Activated naive CD4-positive, alpha-beta T cell treated with anti-CD3 and anti-CD28 coated beads, Interleukin-2, amount 50 U/mL, for 24 hours (primary cell): ENCODE measurements around the gene ATP9A.
"Not testable (repeated sequence)": the region's sequence is repeated elsewhere in the genome, so short reads cannot be mapped to it uniquely, and the experiment has no call there.

Source experiments
- H3K27ac Mint-ChIP-seq: one replicate; pipeline ENCODE4 v1.8.0; 2021; ENCODE audit warnings: mild to moderate bottlenecking, mixed read lengths
- H3K27me3 Mint-ChIP-seq: one replicate; pipeline ENCODE4 v1.8.0; 2021; ENCODE audit warnings: mixed read lengths
- H3K36me3 Mint-ChIP-seq: one replicate; pipeline ENCODE4 v1.8.0; 2021; ENCODE audit warnings: mixed read lengths
- H3K4me1 Mint-ChIP-seq: one replicate; pipeline ENCODE4 v1.8.0; 2021; ENCODE audit warnings: mixed read lengths
- H3K4me3 Mint-ChIP-seq: one replicate; pipeline ENCODE4 v1.8.0; 2021; ENCODE audit warnings: mild to moderate bottlenecking, mixed read lengths
- H3K9me3 Mint-ChIP-seq: one replicate; pipeline ENCODE4 v1.8.0; 2021; ENCODE audit warnings: mixed read lengths

ATP9A gene

DNA sequence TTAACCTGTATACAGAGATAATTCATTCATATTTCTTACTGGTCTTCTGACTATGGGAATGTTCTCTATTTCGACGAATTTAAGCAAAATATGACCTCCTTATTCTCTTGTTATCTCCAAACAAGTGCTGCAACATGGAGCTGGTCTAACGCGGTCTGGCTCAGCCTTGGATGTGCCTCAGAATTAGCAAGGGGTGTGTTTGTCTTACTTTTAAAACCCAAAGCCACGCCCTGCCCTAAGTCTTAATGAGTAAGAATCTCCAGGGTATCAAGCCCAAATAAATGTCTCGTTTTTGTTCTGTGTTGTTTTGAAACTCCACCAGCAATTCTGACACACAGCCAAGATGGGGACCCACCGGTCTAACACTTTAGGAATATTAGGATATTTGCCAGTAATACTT lies 99.2 kb downstream of the ATP9A start:
- no peak overlapping the region for H3K27ac Mint-ChIP-seq
- no peaks in the 10 kb centered on the region for H3K36me3 Mint-ChIP-seq
- no peak overlapping the region for H3K4me3 Mint-ChIP-seq
- peaks cover 11% of the 10 kb centered on the region for H3K4me1 Mint-ChIP-seq
- H3K9me3 Mint-ChIP-seq, result no peaks in the 10 kb centered on the region
- no peaks in the 10 kb centered on the region for H3K27me3 Mint-ChIP-seq

DNA sequence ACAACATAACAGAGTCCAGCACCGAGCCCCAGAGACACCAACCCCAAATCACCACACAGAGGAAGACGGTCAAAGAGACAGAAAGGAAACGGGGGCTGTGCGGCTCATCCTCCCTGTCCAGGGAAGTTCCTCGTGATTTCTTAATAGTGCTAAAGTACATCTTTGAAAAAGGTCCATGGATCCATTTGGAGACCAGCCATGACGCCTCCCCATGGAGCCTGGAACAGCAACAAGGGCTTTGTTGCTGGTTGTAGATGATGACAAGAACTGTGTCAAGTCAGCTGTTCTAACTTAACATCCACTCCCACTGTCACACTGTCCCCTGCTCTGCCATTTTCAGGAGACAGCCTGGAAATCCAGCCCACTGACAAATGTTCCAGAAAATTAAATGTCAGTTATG lies 99.7 kb downstream of the ATP9A start:
- H3K4me3 Mint-ChIP-seq, result no peak overlapping the region
- H3K27ac Mint-ChIP-seq, result no peak overlapping the region
- peaks cover 11% of the 10 kb centered on the region for H3K4me1 Mint-ChIP-seq
- no peaks in the 10 kb centered on the region for H3K27me3 Mint-ChIP-seq
- no peaks in the 10 kb centered on the region for H3K36me3 Mint-ChIP-seq
- H3K9me3 Mint-ChIP-seq, result no peaks in the 10 kb centered on the region

DNA sequence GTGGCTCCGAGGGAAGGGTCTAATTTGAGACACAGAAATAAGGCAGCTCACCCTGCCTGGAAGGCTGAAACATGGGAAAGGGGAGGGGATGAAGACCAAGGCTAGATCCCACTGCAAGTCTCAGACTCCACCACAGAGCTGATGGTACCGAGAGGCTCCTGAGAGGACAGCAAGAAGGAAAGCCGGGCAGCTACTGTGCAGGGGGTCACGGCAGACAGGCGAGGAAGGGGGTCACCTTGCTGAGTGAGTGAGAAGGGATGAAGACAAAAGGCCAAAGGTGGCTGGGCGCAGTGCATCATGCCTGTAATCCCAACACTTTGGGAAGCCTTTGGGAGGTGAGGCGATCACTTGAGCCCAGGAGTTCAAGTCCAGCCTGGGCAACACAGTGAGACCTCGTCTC lies 100.7 kb downstream of the ATP9A start:
- Mint-ChIP-seq H3K27me3 (no peaks in the 10 kb centered on the region), H3K9me3 (no peaks in the 10 kb centered on the region), H3K4me1 (peaks cover 11% of the 10 kb centered on the region), H3K36me3 (no peaks in the 10 kb centered on the region), H3K27ac (no peak overlapping the region), H3K4me3 (no peak overlapping the region)

DNA sequence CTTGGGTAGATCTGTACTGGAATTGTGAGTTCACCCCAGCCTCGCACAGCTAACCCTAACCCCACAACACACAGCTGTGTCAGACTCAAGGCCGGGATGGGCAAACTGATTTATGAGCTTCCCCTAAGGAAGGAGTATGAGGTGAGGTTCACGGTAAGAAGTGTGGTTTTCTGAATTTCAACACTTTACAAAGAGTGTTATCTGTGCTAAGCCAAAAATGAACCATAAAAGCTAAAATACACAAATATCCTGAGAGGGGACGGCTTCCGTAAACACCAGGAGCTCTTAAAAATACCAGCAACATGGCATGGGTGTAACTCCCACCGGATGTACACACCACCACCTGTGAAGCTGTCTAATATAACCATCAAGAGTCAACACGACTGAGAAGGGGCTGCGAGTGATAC lies 101.2 kb downstream of the ATP9A start:
- H3K27me3 Mint-ChIP-seq, result no peaks in the 10 kb centered on the region
- H3K4me1 Mint-ChIP-seq, result peaks cover 13% of the 10 kb centered on the region
- no peaks in the 10 kb centered on the region for H3K9me3 Mint-ChIP-seq
- peak overlapping the region; percentile 38 for H3K27ac Mint-ChIP-seq
- no peaks in the 10 kb centered on the region for H3K36me3 Mint-ChIP-seq
- H3K4me3 Mint-ChIP-seq, result peak overlapping the region; percentile 23

DNA sequence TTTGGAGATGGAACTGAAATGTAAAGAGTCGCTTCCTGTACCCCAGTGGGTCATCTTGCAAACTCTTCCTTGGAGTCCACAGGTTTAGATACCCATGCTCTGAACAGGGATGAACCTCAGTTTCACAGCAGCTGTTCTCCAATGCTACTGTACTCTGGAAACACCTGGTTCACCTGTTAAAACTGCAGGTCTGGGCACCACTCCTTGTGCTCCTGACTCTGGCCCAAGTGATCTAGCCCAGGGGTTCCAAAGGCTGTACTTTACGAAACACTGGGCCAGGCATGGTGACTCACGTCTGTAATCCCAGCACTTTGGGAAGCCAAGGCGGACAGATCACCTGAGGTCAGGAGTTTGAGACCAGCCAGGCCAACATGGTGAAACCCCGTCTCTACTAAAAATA lies 102.1 kb downstream of the ATP9A start:
- no peaks in the 10 kb centered on the region for H3K9me3 Mint-ChIP-seq
- H3K4me3 Mint-ChIP-seq, result no peak overlapping the region
- no peaks in the 10 kb centered on the region for H3K27me3 Mint-ChIP-seq
- peaks cover 22% of the 10 kb centered on the region for H3K4me1 Mint-ChIP-seq
- no peak overlapping the region for H3K27ac Mint-ChIP-seq
- H3K36me3 Mint-ChIP-seq, result no peaks in the 10 kb centered on the region

DNA sequence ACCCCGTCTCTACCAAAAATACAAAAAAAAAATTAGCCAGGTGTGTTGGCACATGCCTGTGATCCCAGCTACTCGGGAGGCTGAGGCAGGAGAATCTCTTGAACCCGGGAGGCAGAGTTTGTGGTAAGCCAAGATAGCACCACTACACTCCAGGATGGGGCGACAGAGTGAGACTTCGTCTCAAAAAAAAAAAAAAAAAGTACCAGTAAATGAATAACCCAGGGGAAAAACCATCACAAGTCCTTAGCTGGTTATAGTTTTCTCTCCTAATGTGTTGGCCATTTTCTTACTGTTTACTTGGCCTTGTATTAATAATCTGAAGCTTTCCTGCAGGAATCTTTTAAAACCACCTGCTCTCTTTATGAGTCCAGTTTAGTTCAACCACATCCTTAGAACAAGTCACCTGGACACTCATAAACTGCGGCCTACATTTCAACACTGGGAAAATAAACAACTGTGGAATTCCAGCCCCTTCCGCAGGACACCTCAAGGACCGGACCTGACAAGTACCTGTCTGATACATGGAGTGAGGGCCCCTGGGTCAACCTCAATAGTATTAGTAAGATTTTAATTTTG lies 102.6 kb downstream of the ATP9A start:
- Mint-ChIP-seq H3K9me3 (no peaks in the 10 kb centered on the region), H3K4me3 (no peak overlapping the region), H3K27ac (no peak overlapping the region), H3K4me1 (peaks cover 25% of the 10 kb centered on the region), H3K27me3 (no peaks in the 10 kb centered on the region), H3K36me3 (no peaks in the 10 kb centered on the region)

DNA sequence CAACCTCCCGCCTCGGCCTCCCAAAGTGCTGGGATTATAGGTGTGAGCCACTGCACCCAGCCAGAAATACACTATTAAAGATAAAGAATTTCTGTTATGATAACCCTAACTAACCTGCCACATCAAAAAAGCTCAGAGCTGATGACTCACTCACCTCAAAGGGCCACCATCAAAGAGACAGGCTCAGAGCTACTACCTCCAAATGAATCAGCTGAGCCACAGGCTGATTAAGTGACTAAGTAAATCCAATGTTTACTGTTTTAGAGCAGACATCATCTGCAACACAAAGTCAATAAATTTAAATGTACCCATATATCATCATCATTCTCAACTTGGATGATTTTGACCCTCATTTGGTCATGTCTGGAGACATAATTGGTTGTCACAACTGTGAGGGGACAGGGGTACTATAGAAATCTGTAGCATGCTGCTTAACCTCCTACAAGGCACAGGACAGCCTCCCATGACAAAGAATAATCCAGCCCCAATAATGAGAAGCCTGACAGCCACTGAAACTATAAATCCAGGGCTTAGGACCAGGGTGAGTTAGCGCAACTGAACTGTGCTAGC lies 106.5 kb downstream of the ATP9A start:
- no peaks in the 10 kb centered on the region for H3K36me3 Mint-ChIP-seq
- no peaks in the 10 kb centered on the region for H3K27me3 Mint-ChIP-seq
- peak overlapping the region; percentile 26 for H3K27ac Mint-ChIP-seq

DNA sequence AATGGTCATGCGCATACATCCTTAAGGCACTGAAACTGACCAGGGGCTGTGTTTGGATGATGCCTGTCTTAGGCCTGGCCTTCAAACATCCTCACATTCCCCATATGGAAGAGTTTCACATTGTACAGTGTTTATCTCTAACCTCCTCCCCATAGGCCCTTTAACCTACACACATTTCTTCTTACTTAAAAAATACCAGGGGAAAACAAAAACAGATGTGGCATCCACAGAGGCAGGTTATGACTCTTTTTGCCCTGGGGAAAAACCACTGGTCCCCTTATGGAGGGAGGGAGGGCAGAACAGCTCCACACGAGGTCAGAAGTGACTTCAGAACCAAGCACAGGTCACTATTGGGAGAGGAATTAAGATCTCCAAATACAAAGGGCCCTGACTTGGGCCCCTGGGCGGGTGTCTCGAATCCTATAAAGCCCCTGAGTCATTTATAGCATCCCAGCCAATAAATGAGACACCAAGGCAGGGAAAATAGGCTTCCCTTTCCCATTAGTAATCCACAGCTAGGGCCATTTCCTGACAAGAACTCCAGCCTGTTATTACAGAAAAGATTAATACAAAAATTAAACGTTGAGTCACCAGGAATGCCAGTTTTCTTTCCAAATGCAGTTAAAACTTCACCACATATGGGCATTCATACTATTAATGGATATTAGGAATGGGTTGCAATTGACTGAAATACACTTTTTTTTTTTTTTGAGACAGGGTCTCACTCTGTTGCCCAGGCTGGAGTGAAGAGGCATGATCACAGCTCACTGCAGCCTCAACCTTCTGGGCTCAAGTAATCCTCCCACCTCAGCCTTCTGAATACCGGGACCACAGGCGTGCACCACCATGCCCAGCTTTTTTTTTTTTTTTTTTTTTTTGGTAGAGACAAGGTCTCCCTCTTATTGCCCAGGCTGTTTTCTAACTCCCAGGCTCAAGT lies 107.2 kb downstream of the ATP9A start:
- Mint-ChIP-seq H3K4me1 (peaks cover 15% of the 10 kb centered on the region), H3K9me3 (no peaks in the 10 kb centered on the region), H3K27ac (peak overlapping the region; percentile 26), H3K4me3 (no peak overlapping the region), H3K36me3 (no peaks in the 10 kb centered on the region), H3K27me3 (no peaks in the 10 kb centered on the region)

More for the DNA sequence above, 106.5 kb downstream of the ATP9A start:
- peaks cover 17% of the 10 kb centered on the region for H3K4me1 Mint-ChIP-seq
- H3K4me3 Mint-ChIP-seq, result no peak overlapping the region
- H3K9me3 Mint-ChIP-seq, result no peaks in the 10 kb centered on the region

DNA sequence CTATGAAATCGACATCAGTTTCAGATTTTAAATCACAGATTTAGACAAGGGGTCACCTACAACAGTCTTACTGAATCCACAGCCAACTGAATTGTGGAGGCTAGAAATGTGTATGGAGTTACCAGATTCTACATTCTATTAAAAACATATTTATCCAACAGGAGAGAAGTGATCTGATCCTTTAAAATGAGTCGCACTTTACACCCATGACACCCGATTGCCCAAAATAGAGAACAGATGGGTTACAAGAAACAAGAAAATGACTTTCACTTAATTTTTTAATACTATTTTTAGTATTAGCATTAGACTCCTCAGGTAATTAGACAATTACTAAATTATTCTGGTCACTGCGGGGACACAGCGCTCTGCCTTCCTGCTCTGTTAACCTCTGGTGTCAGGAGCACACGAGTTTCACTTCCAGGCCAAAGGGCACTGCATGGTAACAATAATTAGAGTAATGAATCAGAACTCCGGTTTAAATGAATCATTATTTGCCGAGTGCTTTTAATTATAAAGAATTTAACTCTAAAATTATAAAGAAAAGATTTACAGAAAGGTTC lies 108.6 kb downstream of the ATP9A start:
- Mint-ChIP-seq H3K36me3 (no peaks in the 10 kb centered on the region), H3K9me3 (no peaks in the 10 kb centered on the region), H3K4me3 (no peak overlapping the region), H3K4me1 (peaks cover 15% of the 10 kb centered on the region), H3K27me3 (no peaks in the 10 kb centered on the region), H3K27ac (no peak overlapping the region)

DNA sequence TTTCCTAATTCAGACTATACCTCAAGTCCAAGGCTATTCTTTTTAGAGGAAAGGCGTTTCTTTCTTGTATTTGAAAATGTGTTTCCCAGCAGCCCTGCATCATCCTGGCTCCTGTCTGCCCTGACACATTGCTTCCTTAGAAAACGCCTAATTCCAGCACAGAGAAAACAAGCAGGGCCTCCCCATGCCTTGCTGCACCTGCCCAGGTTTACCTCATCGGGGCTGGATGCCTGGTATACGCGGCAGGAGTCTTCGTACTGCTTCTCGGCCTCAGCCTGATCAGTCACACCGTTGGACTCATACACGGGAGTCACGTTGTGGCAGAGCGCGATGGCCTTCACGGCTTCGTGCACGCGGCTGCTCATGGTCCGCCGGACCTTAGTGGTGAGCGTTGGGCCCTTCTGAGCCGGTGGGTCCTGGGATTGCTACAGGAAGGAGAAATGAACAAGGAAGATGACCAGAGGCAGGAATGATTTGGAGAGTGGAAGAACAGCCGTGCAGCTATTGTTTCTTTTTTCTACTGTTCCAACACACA lies 111.4 kb downstream of the ATP9A start:
- no peak overlapping the region for H3K27ac Mint-ChIP-seq
- no peaks in the 10 kb centered on the region for H3K36me3 Mint-ChIP-seq
- peaks cover 11% of the 10 kb centered on the region for H3K4me1 Mint-ChIP-seq
- H3K27me3 Mint-ChIP-seq, result no peaks in the 10 kb centered on the region
- H3K4me3 Mint-ChIP-seq, result no peak overlapping the region
- no peaks in the 10 kb centered on the region for H3K9me3 Mint-ChIP-seq

DNA sequence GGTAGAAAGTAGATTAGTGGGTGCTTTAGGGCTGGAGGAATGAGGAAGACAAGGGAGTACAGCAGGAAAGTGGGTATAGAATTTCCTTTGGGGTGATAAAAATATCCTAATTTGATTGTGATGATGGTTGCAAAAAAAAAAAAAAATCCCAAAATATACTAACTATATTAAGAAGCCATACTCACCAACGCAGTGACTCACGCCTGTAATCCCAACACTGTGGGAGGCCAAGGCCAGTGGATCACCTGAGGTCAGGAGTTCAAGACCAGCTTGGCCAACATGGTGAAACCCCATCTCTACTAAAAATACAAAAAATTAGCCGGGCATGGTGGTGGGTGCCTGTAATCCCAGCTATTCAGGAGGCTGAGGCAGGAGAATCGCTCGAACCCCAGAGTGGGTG lies 112.1 kb downstream of the ATP9A start:
- H3K4me3 Mint-ChIP-seq, H3K36me3 Mint-ChIP-seq: not testable (repeated sequence)

DNA sequence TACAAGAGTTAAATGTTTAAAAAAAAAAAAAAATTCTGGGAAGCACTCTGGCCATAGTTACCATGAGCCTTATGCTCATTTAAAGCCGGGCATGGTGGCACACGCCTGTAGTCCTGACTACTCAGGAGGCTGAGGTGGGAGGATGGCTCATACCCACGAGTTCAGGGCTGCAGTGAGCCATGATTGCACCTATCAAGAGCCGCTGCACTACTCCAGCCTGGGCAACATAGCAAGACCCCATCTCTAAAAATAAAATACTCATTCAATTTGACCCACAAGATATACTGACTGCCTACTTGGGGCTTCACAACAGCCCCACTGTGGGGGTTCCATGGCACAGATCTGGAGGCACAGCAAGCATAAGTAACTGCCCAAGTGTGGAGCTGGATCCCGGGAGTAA lies 113.7 kb downstream of the ATP9A start:
- no peak overlapping the region for H3K27ac Mint-ChIP-seq
- no peak overlapping the region for H3K4me3 Mint-ChIP-seq
- H3K4me1 Mint-ChIP-seq, result no peaks in the 10 kb centered on the region
- no peaks in the 10 kb centered on the region for H3K36me3 Mint-ChIP-seq
- no peaks in the 10 kb centered on the region for H3K27me3 Mint-ChIP-seq
- no peaks in the 10 kb centered on the region for H3K9me3 Mint-ChIP-seq

More for the DNA sequence above, 112.1 kb downstream of the ATP9A start:
- not testable (repeated sequence) for H3K27ac Mint-ChIP-seq, H3K27me3 Mint-ChIP-seq, H3K9me3 Mint-ChIP-seq, H3K4me1 Mint-ChIP-seq

DNA sequence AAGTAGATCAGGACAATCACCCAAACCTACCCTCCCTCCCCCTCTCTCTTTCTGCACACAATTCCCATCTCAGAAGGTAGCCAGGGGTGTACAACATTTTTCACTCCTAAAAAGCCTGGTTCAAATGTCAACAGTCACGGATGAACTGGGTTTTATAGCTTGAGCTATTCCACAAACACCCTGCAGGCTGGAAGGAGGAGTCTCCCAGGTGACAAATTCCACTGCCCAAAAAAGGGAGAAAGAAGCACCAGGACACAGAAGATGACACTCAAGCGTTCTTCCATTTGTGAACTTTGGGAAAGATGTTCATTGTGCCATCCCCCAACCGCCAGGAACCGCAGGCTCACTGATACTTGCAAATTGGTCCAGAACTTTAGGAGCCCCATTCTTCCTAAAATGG lies 114.1 kb downstream of the ATP9A start:
- H3K9me3 Mint-ChIP-seq, result no peaks in the 10 kb centered on the region
- no peaks in the 10 kb centered on the region for H3K36me3 Mint-ChIP-seq
- no peak overlapping the region for H3K4me3 Mint-ChIP-seq
- H3K4me1 Mint-ChIP-seq, result no peaks in the 10 kb centered on the region
- no peak overlapping the region for H3K27ac Mint-ChIP-seq
- no peaks in the 10 kb centered on the region for H3K27me3 Mint-ChIP-seq

DNA sequence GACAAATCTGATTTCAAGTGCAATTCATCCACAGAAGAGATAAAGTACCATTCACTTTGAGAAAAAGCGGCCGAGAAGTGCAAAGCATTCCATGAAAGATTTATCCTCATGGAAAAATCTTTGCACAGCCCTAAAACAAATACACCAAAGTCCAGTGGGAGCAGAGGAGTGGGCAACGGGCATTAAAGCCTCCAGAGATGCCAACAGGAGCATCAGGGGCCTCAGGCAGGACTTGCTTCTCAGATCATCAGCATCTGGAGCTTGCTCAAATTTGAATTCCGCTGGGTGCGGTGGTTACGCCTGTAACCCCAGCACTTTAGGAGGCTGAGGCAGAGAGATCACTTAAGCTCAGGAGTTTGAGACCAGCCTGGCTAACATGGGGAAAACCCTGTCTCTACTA lies 115.0 kb downstream of the ATP9A start:
- Mint-ChIP-seq H3K4me1 (no peaks in the 10 kb centered on the region), H3K36me3 (no peaks in the 10 kb centered on the region), H3K9me3 (no peaks in the 10 kb centered on the region), H3K27me3 (no peaks in the 10 kb centered on the region), H3K27ac (no peak overlapping the region), H3K4me3 (no peak overlapping the region)

DNA sequence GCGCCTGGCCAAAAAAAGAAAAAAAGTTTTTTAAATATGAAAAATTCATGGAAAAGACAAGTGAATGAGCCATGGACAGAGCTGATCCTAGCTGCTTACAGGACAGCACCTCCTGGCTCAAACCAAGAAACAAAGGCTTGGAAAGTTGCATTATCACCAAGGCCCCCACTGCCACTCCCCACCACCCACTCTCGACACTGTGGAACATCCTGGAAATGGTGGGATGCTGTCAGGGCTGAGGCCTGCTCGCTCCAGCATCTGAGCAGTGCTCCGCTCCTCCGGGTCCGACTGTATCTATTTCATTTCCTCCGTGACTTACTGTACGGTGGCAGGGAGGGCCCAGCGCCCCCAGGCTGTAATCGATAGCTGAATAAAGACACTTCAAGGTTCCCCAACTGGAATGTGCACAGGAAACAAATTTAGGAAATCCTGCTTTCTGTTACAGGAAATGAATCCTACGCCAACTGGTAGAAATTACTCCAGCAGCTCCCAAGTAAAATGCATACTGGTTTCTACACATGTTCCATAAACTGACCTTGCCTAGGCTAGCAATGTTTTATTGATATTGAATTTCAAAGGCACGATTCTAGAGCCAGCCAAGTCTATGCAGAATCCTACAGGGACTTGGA lies 116.2 kb downstream of the ATP9A start:
- Mint-ChIP-seq H3K27me3 (no peaks in the 10 kb centered on the region), H3K9me3 (no peaks in the 10 kb centered on the region), H3K4me3 (no peak overlapping the region), H3K36me3 (no peaks in the 10 kb centered on the region), H3K4me1 (no peaks in the 10 kb centered on the region), H3K27ac (no peak overlapping the region)
